GM10266 (cell line): ENCODE measurements around the gene TAP2.

Source experiments
- DNase-seq: peaks from one replicate; pipeline ENCODE4 v3.0.0; 2012; ENCODE audit errors: extremely low spot score
- TF ChIP-seq, protein P1 (sequence below): IDR thresholded peaks from 2 replicates; pipeline ENCODE4 v1.5.1; 2012; ENCODE audit warnings: mild to moderate bottlenecking, low read depth; ENCODE audit not compliant: control insufficient read depth, insufficient read depth; ENCODE audit errors: missing control alignments

TAP2 gene

DNA sequence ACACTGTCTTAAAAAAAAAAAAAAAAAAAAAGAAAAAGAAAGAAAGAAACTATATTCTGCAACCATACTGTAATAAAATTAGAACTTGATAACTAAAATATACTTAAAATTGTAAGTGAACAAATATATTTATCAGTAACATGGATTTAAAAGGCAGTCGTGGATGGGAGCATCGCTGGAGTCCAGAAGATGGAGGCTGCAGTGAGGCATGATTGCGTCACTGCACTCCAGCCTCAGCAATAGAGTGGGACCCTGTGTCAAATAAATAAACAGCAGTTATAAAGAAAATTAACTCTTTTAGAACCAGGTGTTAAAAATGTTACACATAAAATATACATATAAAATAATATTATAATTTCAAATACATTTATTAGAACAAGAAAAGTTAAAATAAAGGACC lies 24.2 kb upstream of the TAP2 start:
- TF ChIP-seq, protein P1, sequence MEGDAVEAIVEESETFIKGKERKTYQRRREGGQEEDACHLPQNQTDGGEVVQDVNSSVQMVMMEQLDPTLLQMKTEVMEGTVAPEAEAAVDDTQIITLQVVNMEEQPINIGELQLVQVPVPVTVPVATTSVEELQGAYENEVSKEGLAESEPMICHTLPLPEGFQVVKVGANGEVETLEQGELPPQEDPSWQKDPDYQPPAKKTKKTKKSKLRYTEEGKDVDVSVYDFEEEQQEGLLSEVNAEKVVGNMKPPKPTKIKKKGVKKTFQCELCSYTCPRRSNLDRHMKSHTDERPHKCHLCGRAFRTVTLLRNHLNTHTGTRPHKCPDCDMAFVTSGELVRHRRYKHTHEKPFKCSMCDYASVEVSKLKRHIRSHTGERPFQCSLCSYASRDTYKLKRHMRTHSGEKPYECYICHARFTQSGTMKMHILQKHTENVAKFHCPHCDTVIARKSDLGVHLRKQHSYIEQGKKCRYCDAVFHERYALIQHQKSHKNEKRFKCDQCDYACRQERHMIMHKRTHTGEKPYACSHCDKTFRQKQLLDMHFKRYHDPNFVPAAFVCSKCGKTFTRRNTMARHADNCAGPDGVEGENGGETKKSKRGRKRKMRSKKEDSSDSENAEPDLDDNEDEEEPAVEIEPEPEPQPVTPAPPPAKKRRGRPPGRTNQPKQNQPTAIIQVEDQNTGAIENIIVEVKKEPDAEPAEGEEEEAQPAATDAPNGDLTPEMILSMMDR = no peak
- no peak for DNase-seq

DNA sequence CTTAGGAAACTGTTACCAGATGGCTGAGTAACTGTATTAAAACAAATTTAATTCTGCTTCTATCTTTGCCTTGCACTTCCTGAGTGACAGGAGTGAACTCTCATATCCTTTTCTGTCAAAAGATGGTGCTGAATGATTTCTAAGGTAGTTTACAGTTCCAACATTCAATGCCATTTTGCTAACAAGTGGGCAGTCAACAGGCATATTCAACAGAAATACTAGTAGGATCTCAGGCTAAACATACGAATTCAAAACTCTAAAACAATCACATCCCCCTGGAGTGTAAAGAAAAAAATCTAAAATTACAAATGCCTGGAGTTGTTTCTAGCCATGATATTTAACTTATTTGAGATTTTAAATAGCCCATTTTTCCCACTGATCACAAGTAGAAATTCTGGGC lies 22.1 kb upstream of the TAP2 start:
- no peak for DNase-seq
- TF ChIP-seq, protein P1 = no peak

DNA sequence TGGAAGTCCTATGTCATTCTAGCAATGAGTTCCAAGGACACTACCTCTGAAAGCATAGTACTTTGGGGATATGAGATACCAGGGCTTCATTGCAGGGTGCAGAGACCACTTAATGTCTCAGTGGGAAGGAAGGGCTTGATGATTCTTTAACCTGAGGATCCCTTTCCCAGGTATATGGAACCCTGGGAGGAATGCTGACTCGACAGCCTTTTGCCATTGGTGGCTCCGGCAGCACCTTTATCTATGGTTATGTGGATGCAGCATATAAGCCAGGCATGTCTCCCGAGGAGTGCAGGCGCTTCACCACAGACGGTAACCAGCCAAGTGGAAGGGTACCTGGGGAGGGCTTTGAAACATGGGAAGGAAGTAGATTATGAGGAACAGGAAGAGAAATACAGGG lies 19.7 kb upstream of the TAP2 start:
- no peak for DNase-seq
- TF ChIP-seq, protein P1 = no peak

DNA sequence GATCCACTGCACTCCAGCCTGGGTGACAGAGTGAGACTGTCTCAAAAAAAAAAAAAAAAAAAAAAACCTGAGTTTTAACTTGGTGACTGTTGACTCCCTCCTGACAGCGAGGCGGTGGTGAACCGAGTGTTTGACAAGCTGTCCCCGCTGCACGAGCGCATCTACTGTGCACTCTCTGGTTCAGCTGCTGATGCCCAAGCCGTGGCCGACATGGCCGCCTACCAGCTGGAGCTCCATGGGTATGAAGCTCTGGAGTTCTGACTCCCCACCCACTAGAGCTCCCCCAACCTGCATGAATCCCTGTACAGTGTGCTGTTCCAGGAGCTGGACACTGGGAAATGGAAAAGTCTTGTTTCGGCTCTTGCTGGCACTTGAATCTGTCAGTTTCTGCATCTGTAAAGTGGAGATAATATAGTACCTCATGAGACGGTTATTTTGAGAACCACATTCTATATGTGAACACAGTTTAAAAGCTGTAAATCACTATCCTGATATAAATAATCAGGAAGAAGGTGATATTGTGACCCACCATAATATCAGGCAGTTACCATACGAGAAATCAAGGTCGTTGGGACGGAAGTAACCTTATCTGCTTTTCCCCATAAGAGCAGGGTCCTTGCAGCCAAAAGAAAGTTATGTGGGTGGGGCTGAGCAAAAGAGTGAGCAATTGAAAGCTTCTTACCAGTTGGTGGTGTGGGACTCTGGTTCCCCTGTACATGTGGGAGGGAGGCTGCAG lies 18.8 kb upstream of the TAP2 start:
- DNase-seq = no peak
- TF ChIP-seq, protein P1 = no peak

DNA sequence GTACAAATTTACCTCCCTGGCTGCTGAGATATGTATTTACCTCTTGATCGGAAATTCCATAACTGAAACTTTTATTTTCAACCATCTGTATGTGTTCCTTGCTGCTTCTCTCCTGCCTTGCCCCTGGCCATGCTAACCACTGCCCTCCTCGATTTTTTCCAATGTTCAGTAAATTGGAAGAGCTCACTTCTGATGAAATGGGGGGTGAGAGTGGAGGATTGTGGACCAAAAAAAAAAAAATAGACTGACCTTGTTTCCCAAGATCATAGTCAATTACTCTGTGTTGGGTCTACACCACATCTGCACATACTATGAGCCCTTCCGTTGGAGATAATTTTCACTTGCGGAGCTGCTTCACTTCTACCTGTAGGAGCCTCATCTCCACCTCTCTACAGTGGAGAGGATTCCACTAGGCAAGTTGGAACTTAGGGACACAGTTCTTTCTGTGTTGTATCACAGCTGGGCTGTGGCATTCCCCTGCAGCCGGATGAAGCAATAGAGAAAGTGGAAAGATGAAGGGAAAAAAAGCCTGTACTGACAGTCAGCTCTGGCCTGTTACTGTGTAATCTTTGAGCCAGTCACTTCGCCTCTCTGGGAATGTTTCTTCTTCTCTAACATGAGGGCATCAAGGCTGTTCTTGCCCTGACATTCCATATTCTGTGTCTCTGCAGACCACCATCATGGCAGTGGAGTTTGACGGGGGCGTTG lies 17.1 kb upstream of the TAP2 start:
- no peak for DNase-seq
- TF ChIP-seq, protein P1 = no peak

DNA sequence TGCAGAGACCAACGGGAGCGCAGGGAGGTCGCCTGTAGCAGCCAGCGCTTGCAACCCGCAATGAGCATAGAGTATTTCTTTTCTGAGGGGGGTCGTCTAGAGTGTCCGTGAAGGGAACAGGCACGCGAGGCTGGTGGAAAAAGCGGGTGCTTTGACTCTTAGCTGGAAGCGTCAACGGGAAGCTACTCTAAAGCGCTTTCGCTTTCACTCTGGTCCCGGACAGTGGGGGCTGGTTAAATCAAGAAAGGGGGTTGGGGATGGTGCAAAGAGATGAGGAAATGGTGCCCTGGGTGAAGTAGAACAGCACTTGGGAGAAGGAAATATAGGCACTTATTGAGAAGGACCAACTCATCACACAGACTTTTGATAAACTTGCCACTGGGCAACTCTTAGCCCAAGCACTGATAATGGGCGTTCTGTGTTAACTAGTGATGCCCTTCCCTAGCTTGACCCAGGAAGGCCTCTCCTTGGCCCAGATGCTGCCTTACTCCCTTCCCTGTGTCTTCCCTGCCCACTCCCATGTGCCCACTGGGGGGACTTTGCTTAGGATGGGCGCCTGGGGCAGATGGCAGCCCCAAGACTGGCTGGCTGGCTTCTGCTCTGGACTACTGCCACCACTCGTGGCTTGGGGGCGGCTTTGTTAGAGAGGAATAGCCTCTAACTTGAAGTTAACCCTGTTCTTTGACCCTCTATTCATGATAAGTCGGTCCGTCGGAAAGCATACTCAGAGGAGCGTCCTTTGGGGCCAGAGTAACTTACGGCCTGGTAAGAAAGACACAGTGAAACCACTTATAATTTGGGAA lies 16.0 kb upstream of the TAP2 start:
- DNase-seq = peak; percentile 69
- TF ChIP-seq, protein P1 = no peak
